ENCODE results near the gene ARHGAP25. TPM values are rescaled to one million over a fixed set of nuclear protein-coding genes. Genes with fewer than 3 reads are reported as not detected.

ARHGAP25 gene
- total RNA-seq, 1 donor from 2014 or later, result 5.8 TPM

DNA sequence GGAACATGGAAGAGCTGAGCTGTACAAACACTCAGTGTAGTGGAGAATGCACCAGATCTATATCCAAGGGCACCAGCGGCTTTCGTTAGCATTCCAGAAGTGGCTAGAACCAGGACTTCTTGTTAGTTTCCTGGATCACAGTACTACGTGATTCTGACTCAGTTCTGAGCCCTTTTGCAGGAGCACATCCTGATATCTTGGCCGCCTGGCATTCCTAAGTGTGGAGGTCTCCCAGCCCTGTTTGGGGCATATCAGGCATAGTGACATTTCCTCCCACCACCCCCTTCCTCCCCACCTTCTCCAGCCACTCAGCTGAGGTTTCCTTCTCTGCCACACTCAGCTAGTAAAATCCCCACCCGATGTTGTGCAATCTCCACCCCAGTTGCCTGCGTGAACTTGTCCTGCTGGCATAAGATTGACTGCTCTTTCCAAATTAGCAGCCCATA is 73.2 kb downstream of the ARHGAP25 start:
- H2AFZ ChIP-seq (replicated peaks), result no peak overlapping the region
- no peak overlapping the region for H3K4me2 ChIP-seq
- no peak for DNase-seq (ENCODE audit: low spot score)
- peaks cover 6% of the 10 kb centered on the region for H3K4me1 ChIP-seq
- H3K27ac ChIP-seq, result no peak overlapping the region
- H3K36me3 ChIP-seq, result no peaks in the 10 kb centered on the region
- Mint-ChIP-seq H3K4me1 (no peaks in the 10 kb centered on the region), H3K4me3 (no peak overlapping the region), H3K27ac (no peak overlapping the region), H3K36me3 (no peaks in the 10 kb centered on the region), H3K9me3 (no peaks in the 10 kb centered on the region), H3K27me3 (ENCODE audit: insufficient read depth, low read depth) (peaks cover 2% of the 10 kb centered on the region)
- H3K27me3 ChIP-seq, result no peaks in the 10 kb centered on the region
- no peaks in the 10 kb centered on the region for H3K79me2 ChIP-seq (ENCODE audit: low read depth)
- H3K9me3 ChIP-seq (ENCODE audit: low read depth), result no peaks in the 10 kb centered on the region
- TF ChIP-seq CTCF (IDR thresholded peaks at IDR 0.05) (no peak), EZH2 (IDR thresholded peaks at IDR 0.05) (no peak), EZH2phosphoT487 (IDR thresholded peaks at IDR 0.05) (no peak)
- H4K20me1 ChIP-seq (ENCODE audit: low read depth), result no peaks in the 10 kb centered on the region
- H3K4me3 ChIP-seq, result no peak overlapping the region
- no peaks in the 10 kb centered on the region for H3F3A ChIP-seq (ENCODE audit: low read depth)
- no peak overlapping the region for H3K9ac ChIP-seq

GRCh38 chr2:68809324-68810240 is 75.0 kb downstream of the ARHGAP25 start:
- DNase-seq (ENCODE audit: low spot score), result no peak
- H3K9me3 ChIP-seq (ENCODE audit: low read depth), result no peaks in the 10 kb centered on the region
- no peaks in the 10 kb centered on the region for H3K36me3 ChIP-seq
- no peak overlapping the region for H3K27ac ChIP-seq
- no peaks in the 10 kb centered on the region for H3K79me2 ChIP-seq (ENCODE audit: low read depth)
- TF ChIP-seq EZH2phosphoT487 (IDR thresholded peaks at IDR 0.05) (no peak), EZH2 (IDR thresholded peaks at IDR 0.05) (no peak), CTCF (IDR thresholded peaks at IDR 0.05) (no peak)
- no peak overlapping the region for H3K9ac ChIP-seq
- H3K27me3 ChIP-seq, result no peaks in the 10 kb centered on the region
- no peaks in the 10 kb centered on the region for H3F3A ChIP-seq (ENCODE audit: low read depth)
- H3K27ac Mint-ChIP-seq, result no peak overlapping the region
- no peaks in the 10 kb centered on the region for H4K20me1 ChIP-seq (ENCODE audit: low read depth)
- no peak overlapping the region for H2AFZ ChIP-seq (replicated peaks)
- H3K9me3 Mint-ChIP-seq, result no peaks in the 10 kb centered on the region
- peaks cover 6% of the 10 kb centered on the region for H3K4me1 ChIP-seq
- H3K4me3 ChIP-seq, result no peak overlapping the region
- no peaks in the 10 kb centered on the region for H3K4me1 Mint-ChIP-seq
- no peak overlapping the region for H3K4me2 ChIP-seq
- H3K27me3 Mint-ChIP-seq (ENCODE audit: insufficient read depth, low read depth), result peaks cover 2% of the 10 kb centered on the region
- no peaks in the 10 kb centered on the region for H3K36me3 Mint-ChIP-seq
- H3K4me3 Mint-ChIP-seq, result no peak overlapping the region

DNA sequence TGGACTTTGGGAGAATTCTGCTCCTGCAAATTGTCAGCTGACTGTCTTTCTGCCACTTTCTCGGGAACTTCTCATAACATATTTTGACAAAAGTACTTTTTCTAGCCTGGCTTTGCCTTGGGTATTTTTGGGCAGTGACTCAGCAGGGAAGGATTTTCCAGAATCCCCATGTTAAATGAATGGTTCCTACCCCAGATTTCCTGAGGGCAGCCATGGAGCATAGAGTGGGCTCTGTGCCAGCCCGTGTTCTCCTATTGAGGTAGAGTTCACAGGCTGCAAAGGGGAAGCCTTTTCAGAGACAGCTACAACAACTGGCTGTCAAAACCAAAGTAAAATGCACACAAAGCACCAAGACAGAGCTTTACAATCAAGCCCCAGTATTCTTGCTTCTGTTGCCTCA is 76.8 kb downstream of the ARHGAP25 start:
- no peaks in the 10 kb centered on the region for H3K4me1 Mint-ChIP-seq
- H3K9me3 ChIP-seq (ENCODE audit: low read depth), result no peaks in the 10 kb centered on the region
- H3K4me3 Mint-ChIP-seq, result no peak overlapping the region
- no peaks in the 10 kb centered on the region for H3F3A ChIP-seq (ENCODE audit: low read depth)
- peaks cover 2% of the 10 kb centered on the region for H3K27me3 Mint-ChIP-seq (ENCODE audit: insufficient read depth, low read depth)
- no peaks in the 10 kb centered on the region for H3K36me3 Mint-ChIP-seq
- no peaks in the 10 kb centered on the region for H3K4me1 ChIP-seq
- no peaks in the 10 kb centered on the region for H3K36me3 ChIP-seq
- no peak overlapping the region for H3K27ac ChIP-seq
- DNase-seq (ENCODE audit: low spot score), result no peak
- no peaks in the 10 kb centered on the region for H3K27me3 ChIP-seq
- no peak overlapping the region for H3K4me2 ChIP-seq
- no peaks in the 10 kb centered on the region for H3K79me2 ChIP-seq (ENCODE audit: low read depth)
- no peaks in the 10 kb centered on the region for H3K9me3 Mint-ChIP-seq
- no peaks in the 10 kb centered on the region for H4K20me1 ChIP-seq (ENCODE audit: low read depth)
- H2AFZ ChIP-seq (replicated peaks), result no peak overlapping the region
- no peak overlapping the region for H3K27ac Mint-ChIP-seq
- no peak overlapping the region for H3K4me3 ChIP-seq
- TF ChIP-seq CTCF (IDR thresholded peaks at IDR 0.05) (no peak), EZH2 (IDR thresholded peaks at IDR 0.05) (no peak), EZH2phosphoT487 (IDR thresholded peaks at IDR 0.05) (no peak)
- no peak overlapping the region for H3K9ac ChIP-seq
